K562 (cell line): ENCODE measurements around the gene USP5. TPM values are rescaled to one million over a fixed set of nuclear protein-coding genes. Genes with fewer than 3 reads are reported as not detected.

Source experiments
- ATAC-seq: fragments of 200-7000 bp; cut with Tn5 transposase; 3 replicates; pipeline ENCODE4 v1.9.1; 2020; ENCODE audit warnings: moderate library complexity
- BruUV-seq: library from RNA; stranded (reverse); fragments of 400-500 nt; replicated peaks from 2 replicates; lab custom pipeline; 2021; lab: Mats Ljungman, UMichigan
- CTCF ChIA-PET: fragments of 300-600 bp; formaldehyde crosslinking; extraction: SDS; loops from one replicate; lab custom pipeline; 2021; ENCODE audit warnings: low intra/inter-chr PET ratio; lab: Yijun Ruan, JAX
- POLR2A ChIA-PET: fragments of 300-600, 350-650 bp; sonication (Branson Sonifier 250); formaldehyde crosslinking; extraction: SDS; loops from one replicate; lab custom pipeline; 2021; ENCODE audit warnings: antibody characterized with exemption, inconsistent platforms; lab: Yijun Ruan, JAX
- DNase-seq, 4 experiments: peaks; one replicate each; pipeline versions ENCODE4 v3.0.0 to v3.0.0-alpha.2; 2011 to 2018; ENCODE audit warnings: low spot score in 3 of 4, mixed read lengths in 3 of 4; ENCODE audit errors: extremely low read depth in 1 of 4
- FAIRE-seq: peaks from 2 replicates; lab custom pipeline; 2011; peaks lifted over from hg19 to GRCh38; lab: Jason Lieb, UNC
- H2AFZ ChIP-seq: 2 replicates; pipeline ENCODE4 v1.6.0; 2011; ENCODE audit warnings: low read depth, low read length, control low read depth, inconsistent platforms
- H3K27ac ChIP-seq: fragments of 200-600 bp; 3 replicates; pipeline ENCODE4 v1.8.0; 2011; ENCODE audit warnings: low read depth, mild to moderate bottlenecking, control low read depth, inconsistent platforms, low read length, moderate library complexity, mixed read lengths; ENCODE audit errors: extremely low read depth
- H3K27me3 ChIP-seq, 2 experiments: fragments of 300-600 bp in 1 of 2; 2 replicates in 1 of 2; 3 replicates in 1 of 2; pipeline versions ENCODE4 v1.6.0 to v1.8.0; 2011; ENCODE audit warnings: inconsistent platforms in 2 of 2, low read length in 2 of 2, mild to moderate bottlenecking in 1 of 2, mixed read lengths in 1 of 2, moderate library complexity in 1 of 2; ENCODE audit not compliant: control insufficient read depth in 2 of 2, insufficient read depth in 2 of 2
- H3K36me3 ChIP-seq: fragments of 300-600 bp; 3 replicates; pipeline ENCODE4 v1.8.0; 2011; ENCODE audit warnings: mild to moderate bottlenecking, low read length, inconsistent platforms; ENCODE audit not compliant: control insufficient read depth, insufficient read depth
- H3K4me1 ChIP-seq, 2 experiments: fragments of 200-600 bp in 1 of 2; replicated peaks in 1 of 2; 2 replicates in 1 of 2; 3 replicates in 1 of 2; pipeline versions ENCODE4 v1.5.1 to v1.8.0; 2011; ENCODE audit warnings: inconsistent platforms in 2 of 2, low read length in 2 of 2, mild to moderate bottlenecking in 1 of 2, mixed read lengths in 1 of 2, moderate library complexity in 1 of 2; ENCODE audit not compliant: control insufficient read depth in 2 of 2, insufficient read depth in 2 of 2
- H3K4me2 ChIP-seq: 2 replicates; pipeline ENCODE4 v1.6.1; 2011; ENCODE audit warnings: low read length, control low read depth, inconsistent platforms, mixed read lengths; ENCODE audit not compliant: insufficient read depth
- H3K4me3 ChIP-seq: fragments of 200-600 bp; sonication (generic), shearing (Covaris generic); 2 replicates; pipeline ENCODE4 v1.5.1; 2016; ENCODE audit warnings: control low read depth, inconsistent platforms
- H3K79me2 ChIP-seq: fragments of 200-600 bp; 3 replicates; pipeline ENCODE4 v1.8.0; 2011; ENCODE audit warnings: low read length, inconsistent platforms; ENCODE audit not compliant: control insufficient read depth, insufficient read depth
- H3K9ac ChIP-seq, 2 experiments: 2 replicates each; pipeline versions ENCODE4 v1.6.0 to v1.6.1; 2011; ENCODE audit warnings: low read depth in 2 of 2, low read length in 2 of 2, control low read depth in 1 of 2, inconsistent platforms in 1 of 2, mild to moderate bottlenecking in 1 of 2, mixed read lengths in 1 of 2; ENCODE audit not compliant: insufficient read depth in 1 of 2
- H3K9me1 ChIP-seq: one replicate; pipeline ENCODE4 v1.6.0; 2011; ENCODE audit warnings: inconsistent platforms, mild to moderate bottlenecking, low read length, moderate library complexity; ENCODE audit not compliant: control insufficient read depth, insufficient read depth
- H3K9me3 ChIP-seq: replicated peaks from 2 replicates; pipeline ENCODE4 v1.5.1; 2011; ENCODE audit warnings: low read depth, low read length, inconsistent platforms; ENCODE audit not compliant: control insufficient read depth, insufficient read depth
- H4K20me1 ChIP-seq: replicated peaks from 2 replicates; pipeline ENCODE4 v1.6.1; 2011; ENCODE audit warnings: low read length, inconsistent platforms, mixed read lengths; ENCODE audit not compliant: control insufficient read depth, insufficient read depth
- DMBX1 ChIP-seq: fragments of 250-450 bp; sonication (Bioruptor Pico); IDR thresholded peaks from 2 replicates; pipeline ENCODE4 v1.8.0; 2022; ENCODE audit warnings: inconsistent platforms, mild to moderate bottlenecking, moderate library complexity, borderline replicate concordance
- ERF ChIP-seq: fragments of 450-650 bp; formaldehyde crosslinking; IDR thresholded peaks from 2 replicates; pipeline ENCODE4 v1.4.0; 2020; ENCODE audit warnings: mild to moderate bottlenecking, mixed read lengths
- HDAC2 ChIP-seq: fragments of 450-650 bp; IDR thresholded peaks from 2 replicates; pipeline ENCODE4 v1.6.1; 2016; ENCODE audit warnings: mild to moderate bottlenecking
- JUNB ChIP-seq: fragments of 450-650 bp; formaldehyde crosslinking; conservative IDR thresholded peaks from 2 replicates; pipeline ENCODE4 v1.4.0; 2020; ENCODE audit warnings: mild to moderate bottlenecking
- NCOA1 ChIP-seq: fragments of 450-650 bp; IDR thresholded peaks from 2 replicates; pipeline ENCODE4 v1.6.1; 2016; ENCODE audit warnings: low read depth
- SAP30 ChIP-seq: fragments of 200-600 bp; sonication (generic); IDR thresholded peaks from 2 replicates; pipeline ENCODE4 v1.6.1; 2012; ENCODE audit warnings: borderline replicate concordance, low read depth, mild to moderate bottlenecking, moderate library complexity, low read length, control low read depth, inconsistent platforms; ENCODE audit not compliant: insufficient read depth, poor library complexity, severe bottlenecking
- STAT5B ChIP-seq: fragments of 250-450 bp; sonication (Bioruptor Pico); IDR thresholded peaks from 2 replicates; pipeline ENCODE4 v1.8.0; 2021; ENCODE audit warnings: mild to moderate bottlenecking, inconsistent platforms
- TAF15 ChIP-seq: fragments of 200-400 bp; formaldehyde crosslinking; IDR thresholded peaks from 2 replicates; pipeline ENCODE4 v1.6.1; 2017; ENCODE audit warnings: mild to moderate bottlenecking, low read depth, low read length, moderate library complexity
- ZNF175 ChIP-seq: fragments of 200-800 bp; sonication (Bioruptor generic); IDR thresholded peaks from 2 replicates; pipeline ENCODE4 v1.6.1; 2016; ENCODE audit warnings: low read depth, mild to moderate bottlenecking, missing genetic modification characterization, missing compliant biosample characterization
- ZNF239 ChIP-seq: fragments of 250-450 bp; sonication (Bioruptor Pico); IDR thresholded peaks from 2 replicates; pipeline ENCODE4 v1.4.0; 2020; ENCODE audit warnings: mild to moderate bottlenecking
- WGBS: fragments of 100-300 bp; shearing (Covaris generic); methylation state at CpG from one replicate; pipeline ENCODE4 v1.1.6; 2016; ENCODE audit warnings: low coverage, mixed read lengths; ENCODE audit not compliant: insufficient coverage; ENCODE audit errors: missing lambda C conversion rate; 5-methylcytosine and 5-hydroxymethylcytosine counted together
- in situ Hi-C: fragments of 300-500 bp; cut with MboI; formaldehyde crosslinking; loops from 4 replicates; pipeline ENCODE4 v1.15.0; 2018; ENCODE audit warnings: inconsistent platforms, mixed read lengths
- intact Hi-C: fragments of 100-400 bp; cut with micrococcal nuclease; formaldehyde crosslinking; loops from 2 replicates; pipeline ENCODE4 v1.14.2; 2022
- polyA plus RNA-seq, 8 experiments: library from polyadenylated mRNA; depleted of rRNA in 4 of 8; stranded (reverse) in 5 of 8; unstranded in 3 of 8; fragments of >200 nt; fragmentation: Nextera tagmentation in 2 of 8; fragmentation: Illumina TruSeq in 1 of 8; extraction: Ambion mirVana in 2 of 8; extraction: Trizol in 1 of 8; gene quantifications; 2 replicates each; pipeline versions ENCODE4 v1.2.1 to v1.2.3, GENCODE V29; 2011 to 2014; ENCODE audit warnings: inconsistent platforms in 1 of 8, missing spikeins in 1 of 8
- total RNA-seq, 7 experiments: library from RNA; depleted of rRNA in 6 of 7; stranded (reverse); fragments of >200 nt in 6 of 7; fragmentation: Illumina TruSeq in 2 of 7; extraction: Trizol in 2 of 7; gene quantifications; 2 replicates each; pipeline versions ENCODE4 v1.2.1 to v1.2.3, GENCODE V29; 2011 to 2021; ENCODE audit warnings: low replicate concordance in 1 of 7
- TF ChIP-seq, protein P1 (sequence below): IDR thresholded peaks from 2 replicates; pipeline ENCODE4 v1.6.1; 2011; ENCODE audit not compliant: insufficient read length; ENCODE audit errors: extremely low read depth

Gene USP5
- total and polyA plus RNA-seq, 9 of the 15 experiments (the other 6 are each of a cell fraction or from before 2014, with no cell fraction given), result 1.4 to 107 (median 48.6) TPM

DNA sequence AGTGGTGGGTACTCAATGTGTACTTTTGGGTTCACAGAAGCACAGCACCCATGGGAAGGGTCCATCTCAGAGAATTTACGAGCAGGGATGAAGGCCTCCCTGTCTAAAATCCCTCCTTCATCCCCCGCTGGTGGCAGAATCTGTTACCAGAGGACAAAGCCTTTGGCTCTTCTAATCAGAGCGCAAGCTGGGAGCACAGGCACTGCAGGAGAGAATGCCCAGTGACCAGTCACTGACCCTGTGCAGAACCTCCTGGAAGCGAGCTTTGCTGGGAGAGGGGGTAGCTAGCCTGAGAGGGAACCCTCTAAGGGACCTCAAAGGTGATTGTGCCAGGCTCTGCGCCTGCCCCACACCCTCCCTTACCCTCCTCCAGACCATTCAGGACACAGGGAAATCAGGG lies 31.8 kb upstream of the USP5 start:
- Histone ChIP-seq H3K27ac (no peak overlapping the region), H4K20me1 (no peaks in the 10 kb centered on the region), H3K9me1 (no peaks in the 10 kb centered on the region), H3K4me1 (peaks cover 8 to 16% of the 10 kb centered on the region in 2 experiments; a peak in 4 of 5 replicates), H3K27me3 (peaks cover 0 to 4% of the 10 kb centered on the region in 2 experiments; a peak in 2 of 5 replicates), H3K4me2 (no peak overlapping the region), H3K79me2 (no peaks in the 10 kb centered on the region), H3K36me3 (no peaks in the 10 kb centered on the region), H2AFZ (no peak overlapping the region), H3K4me3 (no peak overlapping the region), H3K9ac (peak overlapping the region in 1 of 2 experiments; percentile 35; a peak in 1 of 4 replicates), H3K9me3 (no peaks in the 10 kb centered on the region)
- DNase-seq (no peak), ATAC-seq (no peak), FAIRE-seq (no peak)
- CTCF ChIA-PET, result no interaction called here
- no TSS peak for BruUV-seq
- 34% methylated on average over 3 of the region's 5 CpGs for WGBS
- in situ Hi-C loops, result no loop called here
- no peak for TF ChIP-seq ZNF175 (CRISPR knock-in tag)
- TF ChIP-seq JUNB (CRISPR knock-in tag), result no peak
- no peak for TF ChIP-seq SAP30
- no peak for TF ChIP-seq ZNF239 (CRISPR knock-in tag)
- no peak for TF ChIP-seq HDAC2
- TF ChIP-seq, protein P1, sequence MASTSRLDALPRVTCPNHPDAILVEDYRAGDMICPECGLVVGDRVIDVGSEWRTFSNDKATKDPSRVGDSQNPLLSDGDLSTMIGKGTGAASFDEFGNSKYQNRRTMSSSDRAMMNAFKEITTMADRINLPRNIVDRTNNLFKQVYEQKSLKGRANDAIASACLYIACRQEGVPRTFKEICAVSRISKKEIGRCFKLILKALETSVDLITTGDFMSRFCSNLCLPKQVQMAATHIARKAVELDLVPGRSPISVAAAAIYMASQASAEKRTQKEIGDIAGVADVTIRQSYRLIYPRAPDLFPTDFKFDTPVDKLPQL, result no peak
- TF ChIP-seq ERF (CRISPR knock-in tag), result no peak
- TF ChIP-seq TAF15, result no peak
- no peak for TF ChIP-seq DMBX1 (CRISPR knock-in tag)
- no peak for TF ChIP-seq NCOA1
- no peak for TF ChIP-seq STAT5B (CRISPR knock-in tag)
- intact Hi-C loops, result loop anchor here (10.0 kb wide), 2 partner anchors 205 to 265 kb away; partner anchors contain the start of gene IFFO1
- POLR2A ChIA-PET, result no interaction called here
